Urothelium cell line (cell line): ENCODE measurements around the gene GRWD1.

Experiments
- DNase-seq: peaks from one replicate; pipeline ENCODE4 v3.0.0; 2011; ENCODE audit warnings: low spot score, mixed read lengths
- FAIRE-seq: peaks from 2 replicates; lab custom pipeline; 2011; peaks lifted over from hg19 to GRCh38; lab: Jason Lieb, UNC

The GRWD1 gene

GRCh38 chr19:48455171-48455907 is 9.6 kb downstream of the GRWD1 start, which contains the start of gene KCNJ14:
Gene KCNJ14, plus strand, starts transcription at chr19:48455574. Its CDS starts 6,151 bp downstream, at chr19:48461725.
- FAIRE-seq (no peak), DNase-seq (no peak)

DNA sequence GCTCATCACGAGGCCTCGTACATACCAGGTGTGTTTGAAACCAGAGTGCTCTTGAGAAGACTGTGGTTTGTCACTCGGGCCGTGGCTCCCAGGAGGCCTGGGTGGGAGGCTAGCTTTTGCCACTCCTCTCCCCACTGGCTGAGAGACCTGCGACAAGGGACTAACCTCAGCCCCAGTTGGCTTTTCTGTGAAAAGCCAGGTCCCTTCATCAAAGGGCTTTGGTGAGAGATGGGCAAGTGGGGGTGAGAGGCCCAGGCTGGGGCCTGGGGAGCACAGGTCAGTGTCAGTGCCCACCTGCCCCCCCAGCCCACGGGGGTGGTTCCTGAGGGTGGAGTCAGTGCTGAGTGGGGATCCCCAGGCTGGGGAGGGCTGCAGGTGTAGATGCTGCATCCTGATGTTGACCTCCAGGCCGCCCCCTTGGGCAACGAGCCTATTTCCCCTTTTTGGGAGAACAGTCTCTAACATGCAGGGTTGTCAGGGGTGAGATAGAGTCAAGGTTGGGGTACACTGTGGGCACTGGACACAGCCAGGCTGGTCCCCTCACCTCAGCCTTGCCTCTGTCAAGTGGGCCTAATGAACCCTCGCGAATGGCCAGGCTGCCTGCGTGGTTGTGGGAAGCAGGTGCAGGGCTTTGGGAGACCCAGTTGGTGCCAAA is 10.3 kb downstream of the GRWD1 start:
- no peak for DNase-seq
- no peak for FAIRE-seq

DNA sequence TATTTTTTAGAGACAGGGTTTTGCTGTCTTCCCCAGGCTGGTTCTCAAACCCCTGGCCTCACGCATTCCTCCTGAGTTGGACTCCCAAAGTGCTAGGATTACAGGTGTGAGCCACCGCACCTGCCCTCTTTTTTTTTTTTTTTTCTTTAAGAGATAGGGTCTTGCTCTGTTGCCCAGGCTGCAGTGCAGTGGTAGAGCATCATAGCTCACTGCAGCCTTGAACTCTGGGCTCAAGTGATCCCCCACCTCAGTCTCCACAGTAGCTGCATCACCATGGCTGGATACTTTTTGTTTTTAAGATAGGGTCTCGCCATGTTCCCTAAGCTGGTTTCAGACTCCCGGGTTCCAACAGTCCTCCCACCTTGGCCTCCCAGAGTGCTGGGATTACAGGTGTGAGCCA is 11.1 kb downstream of the GRWD1 start:
- no peak for DNase-seq
- no peak for FAIRE-seq

- DNase-seq (no peak), FAIRE-seq (no peak)
These were observed 12.2 kb downstream of the GRWD1 start for GRCh38 chr19:48458016-48458415.

GRCh38 chr19:48461651-48461981 is 15.8 kb downstream of the GRWD1 start:
- FAIRE-seq (no peak), DNase-seq (no peak)

GRCh38 chr19:48461982-48462655 is 16.3 kb downstream of the GRWD1 start:
- FAIRE-seq (peak; percentile 58), DNase-seq (no peak)

DNA sequence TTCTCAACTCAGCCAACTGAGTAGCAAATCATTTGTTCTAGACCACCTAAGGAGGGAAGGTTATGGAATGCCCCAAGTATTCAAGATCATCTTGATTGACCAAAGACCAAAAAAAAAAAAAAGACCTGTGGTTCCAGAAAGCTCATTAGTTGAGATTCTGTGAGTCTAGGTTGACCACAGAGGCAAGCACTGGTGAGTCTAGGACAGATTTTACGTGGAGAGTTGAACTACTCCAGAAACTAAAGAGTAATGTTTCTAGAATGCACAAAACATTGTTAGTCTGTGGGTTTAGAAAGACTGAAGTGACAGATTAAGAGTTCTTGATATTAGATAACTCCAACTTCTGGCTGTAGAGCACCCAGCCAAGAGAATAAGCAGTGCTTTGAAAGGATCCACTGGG is 19.4 kb downstream of the GRWD1 start:
- FAIRE-seq, result no peak
- no peak for DNase-seq

- DNase-seq (no peak), FAIRE-seq (no peak)
These were observed 21.0 kb downstream of the GRWD1 start for GRCh38 chr19:48466561-48467325.

DNA sequence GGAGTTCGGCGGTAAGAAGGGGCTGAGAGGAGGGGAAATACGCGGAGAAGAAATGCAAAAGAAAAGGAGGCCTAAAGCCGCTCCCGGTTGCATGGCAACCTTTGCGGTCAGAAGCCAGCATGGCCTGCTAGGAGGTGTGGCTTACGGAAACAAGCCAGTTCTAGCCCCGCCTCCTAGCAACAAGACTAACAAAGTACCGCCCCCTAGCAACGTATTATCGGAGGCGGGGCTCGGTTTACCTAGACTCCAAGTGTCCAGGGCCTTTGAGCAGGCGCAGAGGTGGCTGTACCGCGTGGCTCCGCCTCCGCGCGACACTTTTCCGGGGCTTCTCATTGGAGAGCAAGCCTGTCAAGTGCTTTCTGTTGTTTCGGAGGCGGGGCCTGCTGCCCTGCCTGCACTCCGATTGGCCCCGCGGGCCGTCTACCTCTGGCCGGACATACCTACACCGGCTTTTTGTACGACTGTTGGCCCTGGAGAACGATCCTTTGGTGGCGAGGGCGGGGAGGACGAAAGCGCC is 23.0 kb downstream of the GRWD1 start:
- FAIRE-seq (peak; percentile 88), DNase-seq (peak; percentile 98)

DNA sequence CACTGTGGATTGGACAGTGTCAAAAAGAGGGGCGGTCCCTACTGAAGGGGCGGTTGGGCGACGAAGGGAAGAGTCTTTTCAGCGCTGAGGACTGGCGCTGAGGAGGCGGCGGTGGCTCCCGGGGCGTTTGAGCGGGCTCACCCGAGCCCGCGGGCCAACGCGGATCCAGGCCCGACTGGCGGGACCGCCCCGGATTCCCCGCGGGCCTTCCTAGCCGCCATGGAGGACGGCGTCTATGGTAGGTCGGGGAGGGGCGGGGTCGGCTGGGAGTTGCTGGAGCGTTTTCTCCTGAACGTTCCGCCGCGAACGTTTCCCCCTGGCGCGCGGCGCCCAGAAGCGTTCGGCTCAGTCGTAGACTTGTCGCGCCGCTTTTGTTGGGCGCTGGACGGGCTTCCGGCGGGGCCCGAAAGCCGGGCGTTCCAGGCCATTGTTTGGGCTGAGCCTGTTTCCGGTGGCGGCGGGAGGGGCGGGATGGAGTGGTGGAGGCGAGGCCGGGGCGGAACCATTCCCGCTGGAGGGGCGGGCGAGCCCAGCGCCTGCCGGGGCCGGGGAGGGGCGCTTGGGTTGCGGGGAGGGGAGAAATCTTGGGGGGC is 23.6 kb downstream of the GRWD1 start, which contains the start of gene CYTH2:
Gene CYTH2 (plus strand): TSS at position 81 of the 593 bp plus-strand sequence. CDS start 139 bp downstream, at position 220.
- DNase-seq (peak; percentile 86), FAIRE-seq (no peak)

GRCh38 chr19:48469934-48470680 is 24.3 kb downstream of the GRWD1 start:
- DNase-seq (no peak), FAIRE-seq (no peak)

- no peak for DNase-seq
- FAIRE-seq, result no peak
These were observed 25.1 kb downstream of the GRWD1 start for GRCh38 chr19:48470856-48471255.

GRCh38 chr19:48471836-48472235 is 26.1 kb downstream of the GRWD1 start:
- FAIRE-seq (no peak), DNase-seq (no peak)

DNA sequence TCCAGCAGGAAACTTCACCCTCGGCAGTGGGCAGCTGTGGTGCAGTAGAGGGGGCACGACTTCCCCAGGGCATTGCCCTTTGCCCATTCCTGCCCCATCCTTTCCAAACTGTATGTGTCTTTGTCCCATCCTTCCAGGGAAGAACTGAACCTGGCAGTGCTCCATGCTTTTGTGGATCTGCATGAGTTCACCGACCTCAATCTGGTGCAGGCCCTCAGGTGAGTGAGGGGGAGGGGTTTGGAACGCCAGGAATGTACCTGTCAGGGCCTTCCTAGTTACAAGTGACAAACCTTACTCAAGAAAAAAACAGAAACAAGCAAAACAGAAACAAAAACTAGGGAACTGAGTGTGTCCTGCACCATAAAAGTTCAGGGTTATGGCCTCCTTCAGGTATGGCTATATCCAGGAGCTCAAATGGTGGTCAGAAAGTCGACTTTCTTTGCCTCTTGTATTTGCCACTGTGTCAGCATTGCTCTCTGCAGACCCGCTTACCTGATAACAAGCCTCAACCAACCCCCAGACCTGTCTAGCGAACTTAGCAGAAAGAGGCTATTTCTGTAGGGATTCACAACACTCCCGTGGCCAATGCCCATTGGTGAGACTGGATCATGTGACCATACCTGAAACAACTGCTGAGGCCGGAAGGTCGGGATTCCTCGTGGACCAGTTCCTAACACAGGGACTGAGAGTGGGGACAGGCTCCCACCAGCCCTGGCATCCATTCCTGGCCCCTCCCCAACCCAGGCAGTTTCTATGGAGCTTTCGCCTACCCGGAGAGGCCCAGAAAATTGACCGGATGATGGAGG is 27.6 kb downstream of the GRWD1 start:
- no peak for DNase-seq
- no peak for FAIRE-seq

DNA sequence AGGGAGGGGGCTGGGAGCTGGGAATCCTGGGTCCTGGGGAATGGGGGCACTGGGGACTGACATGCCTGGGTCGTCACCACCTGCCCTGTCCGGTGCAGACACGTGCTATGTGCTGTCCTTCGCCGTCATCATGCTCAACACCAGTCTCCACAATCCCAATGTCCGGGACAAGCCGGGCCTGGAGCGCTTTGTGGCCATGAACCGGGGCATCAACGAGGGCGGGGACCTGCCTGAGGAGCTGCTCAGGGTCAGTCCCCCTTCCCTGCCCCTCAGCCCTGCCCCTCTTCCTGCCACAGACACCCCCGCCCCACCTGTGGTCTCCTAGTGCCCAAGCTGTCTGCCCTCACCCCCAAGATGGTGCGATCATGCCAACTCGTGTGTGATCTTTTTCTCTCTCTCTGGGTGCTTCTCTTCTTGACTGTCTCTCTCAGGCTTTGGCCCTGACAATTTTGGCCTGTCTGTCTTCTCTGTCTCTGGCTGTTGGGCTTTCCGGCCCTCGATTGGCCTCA is 28.4 kb downstream of the GRWD1 start:
- FAIRE-seq (no peak), DNase-seq (no peak)

- FAIRE-seq (no peak), DNase-seq (no peak)
These were observed 29.7 kb downstream of the GRWD1 start for GRCh38 chr19:48475369-48476068.

- FAIRE-seq (no peak), DNase-seq (no peak)
These were observed 30.4 kb downstream of the GRWD1 start for GRCh38 chr19:48476176-48476575.

- DNase-seq (no peak), FAIRE-seq (no peak)
These were observed 31.4 kb downstream of the GRWD1 start for GRCh38 chr19:48477067-48477685.
